ENCODE data around the gene UBE2J1. TPM values are rescaled to one million over a fixed set of nuclear protein-coding genes. Genes with fewer than 3 reads are reported as not detected.

Gene UBE2J1
- total RNA-seq, 1 donor from 2014 or later, result 93.3 TPM

GRCh38 chr6:89320012-89320559, 32.4 kb downstream of the UBE2J1 start:
- H3K27me3 ChIP-seq (ENCODE audit: insufficient read depth, low read length), result no peaks in the 10 kb centered on the region
- no peaks in the 10 kb centered on the region for H3K36me3 ChIP-seq (ENCODE audit: insufficient read depth, low read length)
- no peaks in the 10 kb centered on the region for H3K9me3 ChIP-seq (ENCODE audit: insufficient read depth, low read depth, low read length)
- H3K4me1 Mint-ChIP-seq (ENCODE audit: low read depth, unreplicated experiment), result peaks cover 15% of the 10 kb centered on the region
- no peaks in the 10 kb centered on the region for H3K27me3 Mint-ChIP-seq (ENCODE audit: low read depth, unreplicated experiment)
- no peak overlapping the region for H3K9ac ChIP-seq (ENCODE audit: low read length)
- TF ChIP-seq EZH2 (IDR thresholded peaks at IDR 0.05; ENCODE audit: insufficient read depth, low read length) (no peak), CTCF (IDR thresholded peaks at IDR 0.05; ENCODE audit: insufficient read depth, low read depth, low read length) (no peak)
- H3K4me3 ChIP-seq (ENCODE audit: insufficient read depth, low read depth, low read length), result no peak overlapping the region
- no peak overlapping the region for H2AFZ ChIP-seq (ENCODE audit: low read depth, low read length)
- no peak for DNase-seq (ENCODE audit: low read depth)
- no peaks in the 10 kb centered on the region for H3K79me2 ChIP-seq (ENCODE audit: insufficient read depth, low read length)
- H3K27ac Mint-ChIP-seq (ENCODE audit: unreplicated experiment), result no peak overlapping the region
- H4K20me1 ChIP-seq (ENCODE audit: insufficient read depth, low read length), result peaks cover 14% of the 10 kb centered on the region
- no peak overlapping the region for H3K4me2 ChIP-seq (ENCODE audit: low read length)
- H3K4me3 Mint-ChIP-seq (ENCODE audit: unreplicated experiment), result no peak overlapping the region
- peaks cover 9% of the 10 kb centered on the region for H3K36me3 Mint-ChIP-seq (ENCODE audit: low read depth, unreplicated experiment)
- H3K27ac ChIP-seq (ENCODE audit: low read depth, low read length), result no peak overlapping the region
- FAIRE-seq, result no peak
- no peaks in the 10 kb centered on the region for H3K4me1 ChIP-seq (ENCODE audit: insufficient read depth, low read length)
- no peaks in the 10 kb centered on the region for H3K9me3 Mint-ChIP-seq (ENCODE audit: unreplicated experiment)

- Mint-ChIP-seq H3K27ac (ENCODE audit: unreplicated experiment) (no peak overlapping the region), H3K4me1 (ENCODE audit: low read depth, unreplicated experiment) (peaks cover 17% of the 10 kb centered on the region), H3K27me3 (ENCODE audit: low read depth, unreplicated experiment) (no peaks in the 10 kb centered on the region), H3K9me3 (ENCODE audit: unreplicated experiment) (no peaks in the 10 kb centered on the region), H3K36me3 (ENCODE audit: low read depth, unreplicated experiment) (peaks cover 4% of the 10 kb centered on the region), H3K4me3 (ENCODE audit: unreplicated experiment) (no peak overlapping the region)
- no peaks in the 10 kb centered on the region for H3K9me3 ChIP-seq (ENCODE audit: insufficient read depth, low read depth, low read length)
- DNase-seq (ENCODE audit: low read depth) (no peak), FAIRE-seq (no peak)
- H3K36me3 ChIP-seq (ENCODE audit: insufficient read depth, low read length), result no peaks in the 10 kb centered on the region
- no peak overlapping the region for H3K4me2 ChIP-seq (ENCODE audit: low read length)
- H4K20me1 ChIP-seq (ENCODE audit: insufficient read depth, low read length), result peaks cover 18% of the 10 kb centered on the region
- no peak overlapping the region for H3K9ac ChIP-seq (ENCODE audit: low read length)
- H3K4me1 ChIP-seq (ENCODE audit: insufficient read depth, low read length), result peaks cover 9% of the 10 kb centered on the region
- H3K79me2 ChIP-seq (ENCODE audit: insufficient read depth, low read length), result no peaks in the 10 kb centered on the region
- TF ChIP-seq CTCF (IDR thresholded peaks at IDR 0.05; ENCODE audit: insufficient read depth, low read depth, low read length) (no peak), EZH2 (IDR thresholded peaks at IDR 0.05; ENCODE audit: insufficient read depth, low read length) (no peak)
- H3K27ac ChIP-seq (ENCODE audit: low read depth, low read length), result no peak overlapping the region
- no peak overlapping the region for H2AFZ ChIP-seq (ENCODE audit: low read depth, low read length)
- no peak overlapping the region for H3K4me3 ChIP-seq (ENCODE audit: insufficient read depth, low read depth, low read length)
- no peaks in the 10 kb centered on the region for H3K27me3 ChIP-seq (ENCODE audit: insufficient read depth, low read length)
These were observed 35.5 kb downstream of the UBE2J1 start for GRCh38 chr6:89317067-89317466.

DNA sequence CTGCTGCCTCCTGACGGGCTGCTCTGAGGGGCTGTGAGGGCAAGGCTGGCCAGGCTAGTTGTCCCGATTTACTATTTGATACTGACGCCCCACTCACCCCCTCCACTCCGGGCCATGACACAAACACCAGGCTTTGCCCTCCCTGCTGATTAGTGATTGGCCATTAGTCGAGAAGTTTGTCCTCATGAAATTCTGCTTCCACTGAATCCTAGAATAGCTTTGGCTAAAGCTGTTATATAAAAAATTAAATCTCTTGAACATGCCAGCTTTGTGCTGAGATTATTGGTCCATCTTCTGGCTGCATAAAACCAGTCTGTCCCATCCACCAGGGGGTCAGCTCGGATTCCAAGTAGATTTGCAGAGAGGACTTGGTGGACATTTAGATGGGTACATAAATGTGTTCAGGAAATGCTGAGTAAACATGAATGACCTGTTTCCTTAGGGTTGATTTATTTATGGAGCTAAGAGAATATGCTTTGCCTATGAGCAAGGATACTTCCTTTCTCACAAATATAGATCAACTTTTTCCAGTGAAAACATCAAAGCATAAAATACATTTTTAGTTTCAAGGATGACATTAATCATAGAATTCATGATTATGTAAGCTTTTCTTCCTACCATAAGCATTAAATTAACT, 37.2 kb downstream of the UBE2J1 start, which contains the start of gene GABRR2:
Gene GABRR2, minus strand, starts transcription at position 51 of the 637 bp plus-strand sequence. CDS start 134 bp downstream, outside the sequence.
- H3K4me1 ChIP-seq (ENCODE audit: insufficient read depth, low read length), result peaks cover 21% of the 10 kb centered on the region
- no peaks in the 10 kb centered on the region for H3K36me3 ChIP-seq (ENCODE audit: insufficient read depth, low read length)
- H3K27ac ChIP-seq (ENCODE audit: low read depth, low read length), result no peak within 1 kb of the TSS
- no peaks in the 10 kb centered on the region for H3K27me3 ChIP-seq (ENCODE audit: insufficient read depth, low read length)
- DNase-seq (ENCODE audit: low read depth) (no peak), FAIRE-seq (no peak)
- Mint-ChIP-seq H3K36me3 (ENCODE audit: low read depth, unreplicated experiment) (peaks cover 1% of the 10 kb centered on the region), H3K4me3 (ENCODE audit: unreplicated experiment) (no peak within 1 kb of the TSS), H3K27ac (ENCODE audit: unreplicated experiment) (no peak within 1 kb of the TSS), H3K4me1 (ENCODE audit: low read depth, unreplicated experiment) (peaks cover 29% of the 10 kb centered on the region), H3K9me3 (ENCODE audit: unreplicated experiment) (no peaks in the 10 kb centered on the region), H3K27me3 (ENCODE audit: low read depth, unreplicated experiment) (peaks cover under 1% of the 10 kb centered on the region)
- no peaks in the 10 kb centered on the region for H3K79me2 ChIP-seq (ENCODE audit: insufficient read depth, low read length)
- no peaks in the 10 kb centered on the region for H3K9me3 ChIP-seq (ENCODE audit: insufficient read depth, low read depth, low read length)
- TF ChIP-seq CTCF (IDR thresholded peaks at IDR 0.05; ENCODE audit: insufficient read depth, low read depth, low read length) (no peak), EZH2 (IDR thresholded peaks at IDR 0.05; ENCODE audit: insufficient read depth, low read length) (no peak)
- H2AFZ ChIP-seq (ENCODE audit: low read depth, low read length), result no peak within 1 kb of the TSS
- H3K4me3 ChIP-seq (ENCODE audit: insufficient read depth, low read depth, low read length), result no peak within 1 kb of the TSS
- peaks cover 25% of the 10 kb centered on the region for H4K20me1 ChIP-seq (ENCODE audit: insufficient read depth, low read length)
- no peak within 1 kb of the TSS for H3K4me2 ChIP-seq (ENCODE audit: low read length)
- no peak within 1 kb of the TSS for H3K9ac ChIP-seq (ENCODE audit: low read length)
